Neutrophil (primary cell): ENCODE results near the gene C1orf198.

Experiments used
- H3K27ac ChIP-seq: fragments of 200-600 bp; sonication (generic); 2 replicates; pipeline ENCODE4 v1.5.1; 2016; ENCODE audit warnings: mild to moderate bottlenecking, moderate library complexity
- H3K27me3 ChIP-seq: fragments of 200-600 bp; sonication (generic); 2 replicates; pipeline ENCODE4 v1.6.0; 2016; ENCODE audit warnings: mild to moderate bottlenecking
- H3K36me3 ChIP-seq: fragments of 200-600 bp; sonication (generic); 2 replicates; pipeline ENCODE4 v1.5.1; 2017
- H3K4me1 ChIP-seq, 2 experiments: fragments of 200-600 bp in 1 of 2; sonication (generic) in 1 of 2; 1 replicate in 1 of 2; 2 replicates in 1 of 2; pipeline versions ENCODE4 v1.5.1 to v1.6.1; 2013 to 2016; ENCODE audit warnings: low read depth in 1 of 2, low read length in 1 of 2, mild to moderate bottlenecking in 1 of 2, moderate library complexity in 1 of 2; ENCODE audit not compliant: control insufficient read depth in 1 of 2, insufficient read depth in 1 of 2
- H3K4me3 ChIP-seq, 2 experiments: fragments of 200-600 bp in 1 of 2; sonication (generic) in 1 of 2; 1 replicate in 1 of 2; 2 replicates in 1 of 2; pipeline ENCODE4 v1.5.1; 2013 to 2016; ENCODE audit warnings: low read depth in 1 of 2, low read length in 1 of 2, mild to moderate bottlenecking in 1 of 2, moderate library complexity in 1 of 2
- H3K9me3 ChIP-seq: fragments of 200-600 bp; sonication (generic); 2 replicates; pipeline ENCODE4 v1.5.1; 2016
- CTCF ChIP-seq: fragments of 200-600 bp; sonication (generic); IDR thresholded peaks from 2 replicates; pipeline ENCODE4 v1.5.1; 2016; ENCODE audit warnings: antibody characterized with exemption

Gene C1orf198

GRCh38 chr1:230819976-230820375, 48.3 kb downstream of the C1orf198 start:
- Histone ChIP-seq H3K27ac (no peak overlapping the region), H3K36me3 (no peaks in the 10 kb centered on the region), H3K27me3 (peaks cover 12% of the 10 kb centered on the region), H3K4me3 (no peak overlapping the region), H3K4me1 (no peaks in the 10 kb centered on the region), H3K9me3 (no peaks in the 10 kb centered on the region)
- no peak for TF ChIP-seq CTCF

GRCh38 chr1:230818901-230819300, 49.4 kb downstream of the C1orf198 start:
- H3K27me3 ChIP-seq, result peaks cover 13% of the 10 kb centered on the region
- H3K9me3 ChIP-seq, result no peaks in the 10 kb centered on the region
- no peak for TF ChIP-seq CTCF
- no peaks in the 10 kb centered on the region for H3K4me1 ChIP-seq
- H3K27ac ChIP-seq, result no peak overlapping the region
- H3K36me3 ChIP-seq, result no peaks in the 10 kb centered on the region
- no peak overlapping the region for H3K4me3 ChIP-seq

GRCh38 chr1:230818367-230818766, 50.0 kb downstream of the C1orf198 start:
- H3K36me3 ChIP-seq, result no peaks in the 10 kb centered on the region
- no peak for TF ChIP-seq CTCF
- H3K9me3 ChIP-seq, result no peaks in the 10 kb centered on the region
- no peak overlapping the region for H3K27ac ChIP-seq
- peaks cover 13% of the 10 kb centered on the region for H3K27me3 ChIP-seq
- H3K4me3 ChIP-seq, result no peak overlapping the region
- H3K4me1 ChIP-seq, result no peaks in the 10 kb centered on the region

- Histone ChIP-seq H3K9me3 (no peaks in the 10 kb centered on the region), H3K27me3 (peaks cover 13% of the 10 kb centered on the region), H3K4me1 (no peaks in the 10 kb centered on the region), H3K4me3 (no peak overlapping the region), H3K27ac (no peak overlapping the region), H3K36me3 (no peaks in the 10 kb centered on the region)
- no peak for TF ChIP-seq CTCF
Measured at GRCh38 chr1:230816018-230816417, 52.3 kb downstream of the C1orf198 start.

- H3K4me1 ChIP-seq, result no peaks in the 10 kb centered on the region
- no peaks in the 10 kb centered on the region for H3K9me3 ChIP-seq
- no peak overlapping the region for H3K27ac ChIP-seq
- peaks cover 13% of the 10 kb centered on the region for H3K27me3 ChIP-seq
- H3K4me3 ChIP-seq, result no peak overlapping the region
- no peak for TF ChIP-seq CTCF
- H3K36me3 ChIP-seq, result no peaks in the 10 kb centered on the region
Measured at GRCh38 chr1:230814949-230815692, 53.2 kb downstream of the C1orf198 start.
